Measurements from ENCODE around the gene NTNG2. TPM values are rescaled to one million over a fixed set of nuclear protein-coding genes. Genes with fewer than 3 reads are reported as not detected.

Gene NTNG2
- total RNA-seq, 2 donors from 2014 or later, result 1.3 TPM

DNA sequence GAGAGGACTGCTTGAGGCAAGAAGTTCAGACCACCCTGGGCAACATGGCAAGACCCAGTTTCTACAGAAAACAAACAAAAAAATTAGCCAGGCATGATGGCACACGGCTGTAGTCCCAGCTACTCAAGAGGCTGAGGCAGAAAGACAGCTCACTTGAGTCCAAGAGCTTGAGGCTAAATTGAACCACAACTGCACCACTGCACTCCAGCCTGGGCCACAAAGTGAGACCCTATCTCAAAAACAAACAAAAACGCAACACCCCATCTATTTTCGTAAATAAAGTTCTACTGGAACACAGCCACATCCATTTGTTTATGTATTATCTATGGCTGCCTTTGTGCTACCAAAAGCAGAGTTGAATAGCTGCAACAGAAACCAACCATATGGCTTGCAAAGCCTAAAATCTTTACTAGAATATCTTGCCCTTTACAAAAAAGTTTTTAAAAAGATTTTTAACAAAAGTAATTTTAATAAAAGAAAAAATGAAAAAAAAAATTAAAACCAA is 125.5 kb downstream of the NTNG2 start:
- WGBS, 2 experiments (ENCODE audit: insufficient coverage in 1 of 2, insufficient read length in 1 of 2), result 93 to 100% methylated on average over 1 to 3 of the region's 3 CpGs
- peaks cover 65% of the 10 kb centered on the region for H3K36me3 Mint-ChIP-seq (ENCODE audit: low read depth)
- H3K9ac ChIP-seq (ENCODE audit: extremely low read depth, low read length, poor library complexity, severe bottlenecking), result no peak overlapping the region

GRCh38 chr9:132288361-132288760 is 126.5 kb downstream of the NTNG2 start:
- no peak for TF ChIP-seq CTCF (conservative IDR thresholded peaks at IDR 0.05)
- peaks cover 64% of the 10 kb centered on the region for H3K36me3 Mint-ChIP-seq (ENCODE audit: low read depth)
- H3K27ac Mint-ChIP-seq, result no peak overlapping the region
- no peak for DNase-seq
- no peaks in the 10 kb centered on the region for H3K4me1 ChIP-seq (ENCODE audit: control insufficient read depth, insufficient read depth, low read length)
- peaks cover 75% of the 10 kb centered on the region for H3K36me3 ChIP-seq (ENCODE audit: control insufficient read depth, insufficient read depth, low read length)
- H3K9me3 Mint-ChIP-seq, result no peaks in the 10 kb centered on the region
- no peaks in the 10 kb centered on the region for H3K27me3 Mint-ChIP-seq (ENCODE audit: insufficient read depth)
- no peak overlapping the region for H3K9ac ChIP-seq (ENCODE audit: extremely low read depth, low read length, poor library complexity, severe bottlenecking)
- no peak overlapping the region for H3K4me3 ChIP-seq (ENCODE audit: low read length)
- H3K4me3 Mint-ChIP-seq, result no peak overlapping the region
- no peak overlapping the region for H3K27ac ChIP-seq (ENCODE audit: low read depth, low read length)
- no peaks in the 10 kb centered on the region for H3K9me3 ChIP-seq (ENCODE audit: control insufficient read depth, low read length)
- WGBS, 2 experiments (ENCODE audit: insufficient coverage in 1 of 2, insufficient read length in 1 of 2), result 85% methylated on average over 1 of the region's 1 CpG; no CpG with 5 or more reads in 1 of the 2 experiments
- no peaks in the 10 kb centered on the region for H3K27me3 ChIP-seq (ENCODE audit: control insufficient read depth, insufficient read depth, low read length, poor library complexity, severe bottlenecking)
- H3K4me1 Mint-ChIP-seq, result no peaks in the 10 kb centered on the region

More for the DNA sequence above, 125.5 kb downstream of the NTNG2 start:
- H3K4me3 ChIP-seq (ENCODE audit: low read length), result no peak overlapping the region
- DNase-seq, result no peak
- H3K27ac Mint-ChIP-seq, result no peak overlapping the region
- H3K9me3 Mint-ChIP-seq, result no peaks in the 10 kb centered on the region
- H3K4me1 ChIP-seq (ENCODE audit: control insufficient read depth, insufficient read depth, low read length), result no peaks in the 10 kb centered on the region
- TF ChIP-seq CTCF (conservative IDR thresholded peaks at IDR 0.05), result no peak
- peaks cover 78% of the 10 kb centered on the region for H3K36me3 ChIP-seq (ENCODE audit: control insufficient read depth, insufficient read depth, low read length)
- no peaks in the 10 kb centered on the region for H3K9me3 ChIP-seq (ENCODE audit: control insufficient read depth, low read length)
- no peak overlapping the region for H3K27ac ChIP-seq (ENCODE audit: low read depth, low read length)
- no peak overlapping the region for H3K4me3 Mint-ChIP-seq
- H3K27me3 ChIP-seq (ENCODE audit: control insufficient read depth, insufficient read depth, low read length, poor library complexity, severe bottlenecking), result no peaks in the 10 kb centered on the region
- no peaks in the 10 kb centered on the region for H3K4me1 Mint-ChIP-seq
- H3K27me3 Mint-ChIP-seq (ENCODE audit: insufficient read depth), result no peaks in the 10 kb centered on the region

DNA sequence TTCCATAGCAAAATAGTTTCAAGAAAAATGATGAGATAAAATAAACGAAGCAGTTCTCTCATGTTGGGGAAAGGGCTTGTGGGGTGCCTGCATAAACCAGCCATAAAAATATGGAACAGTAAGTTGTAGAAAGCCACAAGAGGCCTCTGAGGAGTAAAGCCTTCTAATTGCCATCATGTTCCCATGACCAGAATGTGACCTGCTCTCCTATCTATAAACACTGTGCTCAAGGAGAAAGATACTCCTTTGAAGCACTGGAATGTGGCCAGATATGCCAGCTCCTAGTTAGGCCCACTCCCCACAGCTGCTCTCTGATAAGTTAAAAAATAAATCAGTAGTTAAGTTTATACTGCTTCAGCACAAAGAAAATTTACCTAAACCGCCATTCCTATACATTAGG is 127.1 kb downstream of the NTNG2 start:
- H3K36me3 Mint-ChIP-seq (ENCODE audit: low read depth), result peaks cover 61% of the 10 kb centered on the region
- WGBS, 2 experiments (ENCODE audit: insufficient coverage in 1 of 2, insufficient read length in 1 of 2), result 94 to 100% methylated on average over 1 to 2 of the region's 2 CpGs

More for the DNA sequence above, 127.1 kb downstream of the NTNG2 start:
- H3K9me3 Mint-ChIP-seq, result no peaks in the 10 kb centered on the region
- peak overlapping the region; percentile 48 for H3K27ac Mint-ChIP-seq
- Histone ChIP-seq H3K27ac (ENCODE audit: low read depth, low read length) (no peak overlapping the region), H3K4me3 (ENCODE audit: low read length) (no peak overlapping the region), H3K4me1 (ENCODE audit: control insufficient read depth, insufficient read depth, low read length) (no peaks in the 10 kb centered on the region), H3K9me3 (ENCODE audit: control insufficient read depth, low read length) (no peaks in the 10 kb centered on the region), H3K9ac (ENCODE audit: extremely low read depth, low read length, poor library complexity, severe bottlenecking) (no peak overlapping the region), H3K27me3 (ENCODE audit: control insufficient read depth, insufficient read depth, low read length, poor library complexity, severe bottlenecking) (no peaks in the 10 kb centered on the region), H3K36me3 (ENCODE audit: control insufficient read depth, insufficient read depth, low read length) (peaks cover 73% of the 10 kb centered on the region)
- TF ChIP-seq CTCF (conservative IDR thresholded peaks at IDR 0.05), result no peak
- no peaks in the 10 kb centered on the region for H3K27me3 Mint-ChIP-seq (ENCODE audit: insufficient read depth)
- H3K4me1 Mint-ChIP-seq, result no peaks in the 10 kb centered on the region
- H3K4me3 Mint-ChIP-seq, result no peak overlapping the region
- no peak for DNase-seq

Data from endodermal cell (in vitro differentiated cells).